H9 (cell line): ENCODE measurements around the gene OTOF. TPM values are rescaled to one million over a fixed set of nuclear protein-coding genes. Genes with fewer than 3 reads are reported as not detected.

Experiments used
- DNase-seq: peaks from one replicate; pipeline ENCODE4 v3.0.0-alpha.2; 2017
- H2AFZ ChIP-seq: one replicate; pipeline ENCODE4 v1.6.1; 2013; ENCODE audit warnings: mild to moderate bottlenecking, low read length, control low read depth, moderate library complexity
- H2AK5ac ChIP-seq: 2 replicates; pipeline ENCODE4 v1.6.1; 2013; ENCODE audit warnings: low read length, control low read depth, mixed read lengths; ENCODE audit not compliant: insufficient read length
- H2BK120ac ChIP-seq: one replicate; pipeline ENCODE4 v1.6.1; 2013; ENCODE audit warnings: low read depth, mild to moderate bottlenecking, low read length, control low read depth, inconsistent platforms; ENCODE audit not compliant: poor library complexity, severe bottlenecking
- H2BK12ac ChIP-seq: 2 replicates; pipeline ENCODE4 v1.6.1; 2013; ENCODE audit warnings: low read length, control low read depth, mixed read lengths, low read depth; ENCODE audit not compliant: insufficient read length
- H2BK15ac ChIP-seq: 2 replicates; pipeline ENCODE4 v1.6.1; 2013; ENCODE audit warnings: low read depth, low read length, control low read depth
- H2BK20ac ChIP-seq: one replicate; pipeline ENCODE4 v1.6.1; 2013; ENCODE audit warnings: low read depth, mild to moderate bottlenecking, low read length, control low read depth, inconsistent platforms; ENCODE audit not compliant: poor library complexity, severe bottlenecking
- H2BK5ac ChIP-seq: 2 replicates; pipeline ENCODE4 v1.6.1; 2013; ENCODE audit warnings: low read length, control low read depth, mixed read lengths; ENCODE audit not compliant: insufficient read length
- H3K14ac ChIP-seq: 2 replicates; pipeline ENCODE4 v1.6.1; 2013; ENCODE audit warnings: low read length, control low read depth; ENCODE audit not compliant: insufficient read depth
- H3K18ac ChIP-seq: 2 replicates; pipeline ENCODE4 v1.6.1; 2013; ENCODE audit warnings: low read depth, mild to moderate bottlenecking, mixed read lengths, low read length, control low read depth; ENCODE audit not compliant: insufficient read length
- H3K23ac ChIP-seq: 2 replicates; pipeline ENCODE4 v1.6.1; 2013; ENCODE audit warnings: low read length, control low read depth, mixed read lengths, low read depth; ENCODE audit not compliant: insufficient read length
- H3K23me2 ChIP-seq: 2 replicates; pipeline ENCODE4 v1.6.1; 2013; ENCODE audit warnings: low read depth, mild to moderate bottlenecking, mixed read lengths, low read length, control low read depth; ENCODE audit not compliant: insufficient read length, poor library complexity, severe bottlenecking
- H3K27ac ChIP-seq: 2 replicates; pipeline ENCODE4 v1.5.1; 2013; ENCODE audit warnings: low read length, control low read depth, mixed read lengths, low read depth; ENCODE audit not compliant: insufficient read length
- H3K27me3 ChIP-seq: 2 replicates; pipeline ENCODE4 v1.6.1; 2013; ENCODE audit warnings: low read length, control low read depth, inconsistent platforms; ENCODE audit not compliant: insufficient read depth
- H3K4ac ChIP-seq: 2 replicates; pipeline ENCODE4 v1.6.1; 2013; ENCODE audit warnings: low read depth, mild to moderate bottlenecking, control low read depth, inconsistent platforms, low read length, moderate library complexity
- H3K4me1 ChIP-seq: 2 replicates; pipeline ENCODE4 v1.6.1; 2013; ENCODE audit warnings: low read length, control low read depth, inconsistent platforms; ENCODE audit not compliant: insufficient read depth
- H3K4me2 ChIP-seq: 2 replicates; pipeline ENCODE4 v1.6.1; 2013; ENCODE audit warnings: low read length, control low read depth, mixed read lengths; ENCODE audit not compliant: insufficient read length, insufficient read depth
- H3K56ac ChIP-seq: 2 replicates; pipeline ENCODE4 v1.6.1; 2013; ENCODE audit warnings: low read depth, mild to moderate bottlenecking, mixed read lengths, low read length, control low read depth; ENCODE audit not compliant: insufficient read length
- H3K79me1 ChIP-seq: 2 replicates; pipeline ENCODE4 v1.6.1; 2013; ENCODE audit warnings: low read depth, mild to moderate bottlenecking, moderate library complexity, low read length, control low read depth, inconsistent platforms; ENCODE audit not compliant: insufficient read depth, poor library complexity, severe bottlenecking
- H3K79me2 ChIP-seq: 2 replicates; pipeline ENCODE4 v1.6.1; 2013; ENCODE audit warnings: low read length, control low read depth, inconsistent platforms; ENCODE audit not compliant: insufficient read depth
- H3K9ac ChIP-seq: 2 replicates; pipeline ENCODE4 v1.6.1; 2013; ENCODE audit warnings: low read length, control low read depth, mixed read lengths; ENCODE audit not compliant: insufficient read length; ENCODE audit errors: extremely low read depth
- H3K9me3 ChIP-seq: one replicate; pipeline ENCODE4 v1.6.1; 2013; ENCODE audit warnings: low read depth, low read length, inconsistent platforms; ENCODE audit not compliant: control insufficient read depth
- H3T11ph ChIP-seq: one replicate; pipeline ENCODE4 v1.6.1; 2013; ENCODE audit warnings: mild to moderate bottlenecking, low read length, control low read depth, inconsistent platforms
- H4K20me1 ChIP-seq: one replicate; pipeline ENCODE4 v1.6.1; 2013; ENCODE audit not compliant: control insufficient read depth, insufficient read length, insufficient read depth
- H4K5ac ChIP-seq: 2 replicates; pipeline ENCODE4 v1.6.1; 2013; ENCODE audit warnings: low read depth, mild to moderate bottlenecking, mixed read lengths, low read length, control low read depth; ENCODE audit not compliant: insufficient read length
- H4K8ac ChIP-seq: replicated peaks from 2 replicates; pipeline ENCODE4 v1.6.1; 2013; ENCODE audit warnings: low read length, control low read depth, mixed read lengths, low read depth; ENCODE audit not compliant: insufficient read length
- H4K91ac ChIP-seq: 2 replicates; pipeline ENCODE4 v1.6.1; 2013; ENCODE audit warnings: low read depth, mild to moderate bottlenecking, moderate library complexity, mixed read lengths, low read length, control low read depth; ENCODE audit not compliant: insufficient read length
- H3K27ac Mint-ChIP-seq, 3 experiments: 2 replicates in 2 of 3; 3 replicates in 1 of 3; pipeline ENCODE4 v1.8.0; 2020 to 2021; ENCODE audit warnings: mixed read lengths in 3 of 3, mild to moderate bottlenecking in 1 of 3, moderate library complexity in 1 of 3
- H3K27me3 Mint-ChIP-seq: 2 replicates; pipeline ENCODE4 v1.8.0; 2021; ENCODE audit warnings: low read depth, mild to moderate bottlenecking, moderate library complexity, mixed read lengths
- H3K36me3 Mint-ChIP-seq, 3 experiments: 2 replicates in 2 of 3; 3 replicates in 1 of 3; pipeline ENCODE4 v1.8.0; 2020 to 2021; ENCODE audit warnings: low read depth in 3 of 3, mixed read lengths in 3 of 3; ENCODE audit not compliant: insufficient read depth in 1 of 3
- H3K4me1 Mint-ChIP-seq, 2 experiments: 2 replicates each; pipeline ENCODE4 v1.8.0; 2020; ENCODE audit warnings: mixed read lengths in 2 of 2
- H3K4me3 Mint-ChIP-seq, 2 experiments: 2 replicates in 1 of 2; 3 replicates in 1 of 2; pipeline ENCODE4 v1.8.0; 2020 to 2021; ENCODE audit warnings: mild to moderate bottlenecking in 2 of 2, mixed read lengths in 2 of 2, moderate library complexity in 1 of 2
- H3K9me3 Mint-ChIP-seq, 2 experiments: 2 replicates in 1 of 2; 3 replicates in 1 of 2; pipeline ENCODE4 v1.8.0; 2020; ENCODE audit warnings: mild to moderate bottlenecking in 2 of 2, mixed read lengths in 2 of 2, moderate library complexity in 1 of 2
- WGBS: extraction: QIAGEN DNeasy Blood & Tissue Kit; methylation state at CpG from one replicate; pipeline ENCODE4 v1.1.7; 2013; ENCODE audit warnings: missing lambda C conversion rate, low lambda C conversion rate, mixed read lengths; ENCODE audit not compliant: insufficient read length; ENCODE audit errors: extremely low coverage; 5-methylcytosine and 5-hydroxymethylcytosine counted together
- total RNA-seq: library from RNA; stranded (reverse); gene quantifications from 2 replicates; pipeline ENCODE4 v1.2.1, GENCODE V29; 2021
- TF ChIP-seq, protein P1 (sequence below): fragments of 200-600 bp; sonication (generic); conservative IDR thresholded peaks from 3 replicates; pipeline ENCODE4 v1.8.0; 2021; ENCODE audit warnings: antibody characterized with exemption, mild to moderate bottlenecking

OTOF gene
- total RNA-seq, 1 experiment from 2014 or later = 0.35 TPM

DNA sequence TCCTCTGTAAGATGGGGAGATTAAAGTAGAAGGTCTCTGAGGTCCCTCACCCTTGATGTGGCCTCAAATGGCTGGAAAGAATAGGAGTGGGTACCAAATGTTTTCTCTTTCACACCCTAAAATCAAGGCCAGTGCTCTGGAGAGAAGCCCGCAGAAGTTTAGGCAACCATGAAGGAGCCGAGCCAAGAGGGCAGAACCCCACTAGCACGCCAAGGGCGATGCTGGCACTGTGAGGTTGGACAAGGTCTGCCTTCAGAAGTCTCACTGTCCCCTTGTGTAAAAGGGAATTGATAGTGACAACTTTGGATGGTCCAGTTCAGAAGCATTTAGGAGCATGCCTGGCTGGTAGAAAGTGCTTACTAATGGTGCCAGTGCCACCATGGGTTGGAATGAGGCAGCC, 16.3 kb upstream of the OTOF start:
- H3K4me2 ChIP-seq = no peak overlapping the region
- H3K18ac ChIP-seq = no peak overlapping the region
- 0 out of 2 replicates have a peak, but pooled peaks cover 1% of the 10 kb centered on the region for H3K27me3 ChIP-seq
- H3K9ac ChIP-seq = no peak overlapping the region
- H4K20me1 ChIP-seq = no peaks in the 10 kb centered on the region
- no peak overlapping the region for H2BK5ac ChIP-seq
- H3K79me2 ChIP-seq = no peaks in the 10 kb centered on the region
- H3K56ac ChIP-seq = no peak overlapping the region
- H3K27ac ChIP-seq = no peak overlapping the region
- no peak overlapping the region for H3K27ac Mint-ChIP-seq
- H2AFZ ChIP-seq = no peak overlapping the region
- H2AK5ac ChIP-seq = no peak overlapping the region
- H3K4me3 Mint-ChIP-seq = no peak overlapping the region
- H3K4me1 ChIP-seq = peaks cover 2% of the 10 kb centered on the region; the same call in 1 of the 2 replicates
- H2BK15ac ChIP-seq = no peak overlapping the region
- H3K9me3 Mint-ChIP-seq = no peaks in the 10 kb centered on the region
- WGBS = no CpG with 5 or more reads among the region's 4 CpGs
- TF ChIP-seq, protein P1, sequence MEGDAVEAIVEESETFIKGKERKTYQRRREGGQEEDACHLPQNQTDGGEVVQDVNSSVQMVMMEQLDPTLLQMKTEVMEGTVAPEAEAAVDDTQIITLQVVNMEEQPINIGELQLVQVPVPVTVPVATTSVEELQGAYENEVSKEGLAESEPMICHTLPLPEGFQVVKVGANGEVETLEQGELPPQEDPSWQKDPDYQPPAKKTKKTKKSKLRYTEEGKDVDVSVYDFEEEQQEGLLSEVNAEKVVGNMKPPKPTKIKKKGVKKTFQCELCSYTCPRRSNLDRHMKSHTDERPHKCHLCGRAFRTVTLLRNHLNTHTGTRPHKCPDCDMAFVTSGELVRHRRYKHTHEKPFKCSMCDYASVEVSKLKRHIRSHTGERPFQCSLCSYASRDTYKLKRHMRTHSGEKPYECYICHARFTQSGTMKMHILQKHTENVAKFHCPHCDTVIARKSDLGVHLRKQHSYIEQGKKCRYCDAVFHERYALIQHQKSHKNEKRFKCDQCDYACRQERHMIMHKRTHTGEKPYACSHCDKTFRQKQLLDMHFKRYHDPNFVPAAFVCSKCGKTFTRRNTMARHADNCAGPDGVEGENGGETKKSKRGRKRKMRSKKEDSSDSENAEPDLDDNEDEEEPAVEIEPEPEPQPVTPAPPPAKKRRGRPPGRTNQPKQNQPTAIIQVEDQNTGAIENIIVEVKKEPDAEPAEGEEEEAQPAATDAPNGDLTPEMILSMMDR = no peak
- no peak overlapping the region for H2BK20ac ChIP-seq
- H3K23ac ChIP-seq = no peak overlapping the region
- H3T11ph ChIP-seq = no peak overlapping the region
- DNase-seq = no peak
- no peak overlapping the region for H3K14ac ChIP-seq
- H2BK120ac ChIP-seq = no peak overlapping the region
- H2BK12ac ChIP-seq = no peak overlapping the region
- no peaks in the 10 kb centered on the region for H3K36me3 Mint-ChIP-seq
- peaks cover 3% of the 10 kb centered on the region; the same call in 1 of the 2 replicates for H3K27me3 Mint-ChIP-seq
- H3K9me3 ChIP-seq = no peaks in the 10 kb centered on the region
- H3K4me1 Mint-ChIP-seq = peaks cover 21 to 26% of the 10 kb centered on the region in 2 experiments
- H4K8ac ChIP-seq = no peak overlapping the region
- no peak overlapping the region for H3K4ac ChIP-seq
- H4K91ac ChIP-seq = no peak overlapping the region
- H4K5ac ChIP-seq = no peak overlapping the region
- H3K79me1 ChIP-seq = no peaks in the 10 kb centered on the region
- no peaks in the 10 kb centered on the region for H3K23me2 ChIP-seq
